Activated CD8-positive, alpha-beta memory T cell treated with anti-CD3 and anti-CD28 coated beads for 24 hours (primary cell): Measurements from ENCODE around the gene HTT.

Experiments
- DNase-seq: peaks from one replicate; pipeline ENCODE4 v3.0.0-alpha.2; 2020

Gene HTT

GRCh38 chr4:3205995-3206394 lies 131.5 kb downstream of the HTT start:
- no peak for DNase-seq

- DNase-seq: no peak
Observed at GRCh38 chr4:3206439-3207100, 132.1 kb downstream of the HTT start.

- no peak for DNase-seq
Observed at GRCh38 chr4:3207531-3208037, 133.1 kb downstream of the HTT start.

- DNase-seq: no peak
Observed at GRCh38 chr4:3208826-3209225, 134.3 kb downstream of the HTT start.

GRCh38 chr4:3209551-3210325 lies 135.3 kb downstream of the HTT start:
- no peak for DNase-seq

- no peak for DNase-seq
Observed at GRCh38 chr4:3210467-3210866, 136.0 kb downstream of the HTT start.

- no peak for DNase-seq
Observed at GRCh38 chr4:3211866-3212265, 137.4 kb downstream of the HTT start.

- DNase-seq: no peak
Observed at GRCh38 chr4:3212391-3213105, 138.1 kb downstream of the HTT start.

- DNase-seq: no peak
Observed at GRCh38 chr4:3213106-3213425, 138.6 kb downstream of the HTT start.

- no peak for DNase-seq
Observed at GRCh38 chr4:3213661-3214250, 139.3 kb downstream of the HTT start.

- DNase-seq: no peak
Observed at GRCh38 chr4:3215256-3215655, 140.8 kb downstream of the HTT start.

- no peak for DNase-seq
Observed at GRCh38 chr4:3215733-3216132, 141.3 kb downstream of the HTT start.

GRCh38 chr4:3217266-3217665 lies 142.8 kb downstream of the HTT start:
- DNase-seq: no peak

GRCh38 chr4:3217771-3218170 lies 143.3 kb downstream of the HTT start:
- DNase-seq: no peak

GRCh38 chr4:3218824-3219760 lies 144.6 kb downstream of the HTT start:
- DNase-seq: no peak

GRCh38 chr4:3219761-3220475 lies 145.4 kb downstream of the HTT start:
- DNase-seq: no peak

GRCh38 chr4:3220476-3221183 lies 146.1 kb downstream of the HTT start:
- DNase-seq: no peak

GRCh38 chr4:3221184-3221494 lies 146.7 kb downstream of the HTT start:
- no peak for DNase-seq

- no peak for DNase-seq
Observed at GRCh38 chr4:3221996-3222395, 147.5 kb downstream of the HTT start.

GRCh38 chr4:3223346-3223745 lies 148.9 kb downstream of the HTT start:
- no peak for DNase-seq
